HFFc6 (cell line): ENCODE measurements around the gene SMC5. TPM values are rescaled to one million over a fixed set of nuclear protein-coding genes. Genes with fewer than 3 reads are reported as not detected.
A peak's percentile ranks its signal among the peaks of the same experiment; 100 is the strongest.

Experiments used
- DNase-seq: peaks from one replicate; pipeline ENCODE4 v3.0.0-alpha.2; 2018
- H3K27ac Mint-ChIP-seq: 2 replicates; pipeline ENCODE4 v1.8.0; 2020; ENCODE audit warnings: mild to moderate bottlenecking, mixed read lengths
- H3K27me3 Mint-ChIP-seq: 2 replicates; pipeline ENCODE4 v1.8.0; 2021; ENCODE audit warnings: mild to moderate bottlenecking, moderate library complexity, mixed read lengths; ENCODE audit not compliant: insufficient read depth
- H3K36me3 Mint-ChIP-seq: 2 replicates; pipeline ENCODE4 v1.8.0; 2021; ENCODE audit warnings: low read depth, mixed read lengths
- H3K4me1 Mint-ChIP-seq: 2 replicates; pipeline ENCODE4 v1.8.0; 2020; ENCODE audit warnings: low read depth, mixed read lengths
- H3K4me3 Mint-ChIP-seq: 2 replicates; pipeline ENCODE4 v1.8.0; 2020; ENCODE audit warnings: mild to moderate bottlenecking, moderate library complexity, mixed read lengths
- H3K9me3 Mint-ChIP-seq: 2 replicates; pipeline ENCODE4 v1.8.0; 2020; ENCODE audit warnings: mild to moderate bottlenecking, mixed read lengths
- CTCF ChIP-seq: fragments of 200-600 bp; sonication (generic); IDR thresholded peaks from 2 replicates; pipeline ENCODE4 v1.5.0; 2021; ENCODE audit warnings: antibody characterized with exemption, mild to moderate bottlenecking
- total RNA-seq, 6 experiments: library from RNA; stranded (reverse); fragmentation: NEBNext Ultra II Directional; extraction: Animal tissue kit (Norgen Biotek cat#: 25700); gene quantifications; 2 replicates in 1 of 6; 3 replicates in 5 of 6; pipeline ENCODE4 v1.2.3, GENCODE V29; 2021

SMC5 gene
- total RNA-seq, 6 experiments from 2014 or later, result 16.4 to 20.3 (median 19.2) TPM

- TF ChIP-seq CTCF, result no peak
- no peak for DNase-seq
- peaks cover 1% of the 10 kb centered on the region for H3K27me3 Mint-ChIP-seq
- peaks cover 8% of the 10 kb centered on the region; the same call in 1 of the 2 replicates for H3K36me3 Mint-ChIP-seq
- no peaks in the 10 kb centered on the region for H3K9me3 Mint-ChIP-seq
- no peak overlapping the region for H3K4me3 Mint-ChIP-seq
- H3K4me1 Mint-ChIP-seq, result peaks cover 28% of the 10 kb centered on the region
- no peak overlapping the region for H3K27ac Mint-ChIP-seq
These were observed 128.9 kb downstream of the SMC5 start for GRCh38 chr9:70387663-70388062.

- Mint-ChIP-seq H3K9me3 (no peaks in the 10 kb centered on the region), H3K36me3 (peaks cover 8% of the 10 kb centered on the region; the same call in 1 of the 2 replicates), H3K4me1 (peaks cover 38% of the 10 kb centered on the region), H3K4me3 (no peak overlapping the region), H3K27me3 (peaks cover 1% of the 10 kb centered on the region; the same call in 1 of the 2 replicates), H3K27ac (no peak overlapping the region)
- TF ChIP-seq CTCF, result no peak
- DNase-seq, result no peak
These were observed 130.4 kb downstream of the SMC5 start for GRCh38 chr9:70389188-70389587.

- Mint-ChIP-seq H3K9me3 (no peaks in the 10 kb centered on the region), H3K4me3 (no peak overlapping the region), H3K27ac (no peak overlapping the region), H3K36me3 (peaks cover 8% of the 10 kb centered on the region; the same call in 1 of the 2 replicates), H3K27me3 (peaks cover 1% of the 10 kb centered on the region; the same call in 1 of the 2 replicates), H3K4me1 (peaks cover 38% of the 10 kb centered on the region)
- DNase-seq, result peak; percentile 28
- TF ChIP-seq CTCF, result no peak
These were observed 131.0 kb downstream of the SMC5 start for GRCh38 chr9:70389621-70390266.

- Mint-ChIP-seq H3K36me3 (peaks cover 8% of the 10 kb centered on the region; the same call in 1 of the 2 replicates), H3K4me3 (no peak overlapping the region), H3K9me3 (no peaks in the 10 kb centered on the region), H3K4me1 (peaks cover 38% of the 10 kb centered on the region), H3K27ac (no peak overlapping the region), H3K27me3 (peaks cover 1% of the 10 kb centered on the region; the same call in 1 of the 2 replicates)
- no peak for DNase-seq
- no peak for TF ChIP-seq CTCF
These were observed 132.2 kb downstream of the SMC5 start for GRCh38 chr9:70390933-70391341.

GRCh38 chr9:70392189-70392588, 133.4 kb downstream of the SMC5 start:
- Mint-ChIP-seq H3K36me3 (no peaks in the 10 kb centered on the region; the same call in 1 of the 2 replicates), H3K9me3 (no peaks in the 10 kb centered on the region), H3K4me1 (peaks cover 38% of the 10 kb centered on the region), H3K27ac (no peak overlapping the region), H3K27me3 (peaks cover 1% of the 10 kb centered on the region; the same call in 1 of the 2 replicates), H3K4me3 (no peak overlapping the region)
- peak; percentile 63 for TF ChIP-seq CTCF
- DNase-seq, result no peak
